SW480 (cell line): ENCODE results near the gene LBP.
"Not testable (repeated sequence)": the region's sequence is repeated elsewhere in the genome, so short reads cannot be mapped to it uniquely, and the experiment has no call there.

Source experiments
- DNase-seq: peaks from one replicate; pipeline ENCODE4 v3.0.0-alpha.2; 2016; ENCODE audit warnings: low spot score

LBP gene

GRCh38 chr20:38346247-38346651 lies at the start of gene LBP:
LBP (plus strand) TSS chr20:38346482; CDS start chr20:38346517, 35 bp downstream.
- DNase-seq, result no peak

GRCh38 chr20:38297916-38298674 lies 48.2 kb upstream of the LBP start:
- no peak for DNase-seq

GRCh38 chr20:38298768-38299288 lies 47.5 kb upstream of the LBP start:
- no peak for DNase-seq

GRCh38 chr20:38299963-38300362 lies 46.3 kb upstream of the LBP start:
- DNase-seq, result no peak

GRCh38 chr20:38300438-38300837 lies 45.8 kb upstream of the LBP start:
- DNase-seq, result no peak

GRCh38 chr20:38301309-38301708 lies 45.0 kb upstream of the LBP start:
- DNase-seq, result no peak

GRCh38 chr20:38302786-38303185 lies 43.5 kb upstream of the LBP start:
- no peak for DNase-seq

- peak; percentile 80 for DNase-seq
These were observed 42.3 kb upstream of the LBP start, which contains the start of gene BPI for GRCh38 chr20:38303908-38304379. BPI (plus strand) TSS chr20:38304156; CDS start chr20:38304224, 68 bp downstream.

GRCh38 chr20:38304845-38305447 lies 41.3 kb upstream of the LBP start:
- DNase-seq, result peak; percentile 61

GRCh38 chr20:38305541-38305940 lies 40.7 kb upstream of the LBP start:
- no peak for DNase-seq

GRCh38 chr20:38306379-38306778 lies 39.9 kb upstream of the LBP start:
- DNase-seq, result no peak

- DNase-seq, result no peak
These were observed 38.8 kb upstream of the LBP start for GRCh38 chr20:38307371-38308046.

- DNase-seq, result no peak
These were observed 38.2 kb upstream of the LBP start for GRCh38 chr20:38308047-38308438.

GRCh38 chr20:38308447-38308846 lies 37.8 kb upstream of the LBP start:
- DNase-seq, result no peak

- no peak for DNase-seq
These were observed 35.2 kb upstream of the LBP start for GRCh38 chr20:38311091-38311490.

- DNase-seq, result no peak
These were observed 34.8 kb upstream of the LBP start for GRCh38 chr20:38311491-38311890.

- DNase-seq, result no peak
These were observed 32.6 kb upstream of the LBP start for GRCh38 chr20:38313676-38314075.

- not testable (repeated sequence) for DNase-seq
These were observed 31.9 kb upstream of the LBP start for GRCh38 chr20:38314350-38314749.

- peak; percentile 41 for DNase-seq
These were observed 30.9 kb upstream of the LBP start for GRCh38 chr20:38315290-38315966.

GRCh38 chr20:38316341-38316740 lies 29.9 kb upstream of the LBP start:
- DNase-seq, result no peak

- DNase-seq, result peak; percentile 29
These were observed 28.9 kb upstream of the LBP start for GRCh38 chr20:38317422-38317821.

- DNase-seq, result peak; percentile 30
These were observed 26.1 kb upstream of the LBP start for GRCh38 chr20:38320221-38320620.
